NCI-H524 treated with DMSO at 0.1 percent for 48 hours (cell line): ENCODE results near the gene GPC1.

Experiments used
- DNase-seq: peaks from one replicate; lab custom pipeline; 2025; lab: John Stamatoyannopoulos, UW

GPC1 gene

DNA sequence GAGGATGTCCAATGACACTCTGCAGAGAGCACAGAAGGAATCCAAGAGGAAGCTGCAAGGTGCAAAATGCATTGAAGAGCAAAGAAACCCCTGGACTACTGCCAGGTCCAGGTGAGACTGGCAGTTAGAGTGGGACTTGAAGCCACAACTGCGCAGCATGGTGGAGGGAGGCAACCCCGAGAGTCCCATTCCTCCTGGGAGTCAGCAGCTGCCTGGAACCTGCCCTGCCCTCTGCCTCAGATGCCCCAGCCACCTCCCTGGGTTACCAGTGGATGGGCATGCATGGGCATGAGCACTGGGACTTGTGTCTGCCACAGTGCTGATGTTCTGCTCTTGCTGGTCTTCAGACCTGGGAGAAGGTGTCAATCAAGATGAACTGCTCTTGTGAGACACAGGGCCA is 79.2 kb downstream of the GPC1 start:
- no peak for DNase-seq

GRCh38 chr2:240517342-240517741 is 81.9 kb downstream of the GPC1 start:
- no peak for DNase-seq
